ENCODE results near the gene MORN3.

GRCh38 chr12:121689430-121689829 lies 20.0 kb upstream of the MORN3 start:
- TF ChIP-seq CTCF (IDR thresholded peaks at IDR 0.05; ENCODE audit: low read depth, low read length) = no peak
- no peak for TF ChIP-seq EZH2phosphoT487 (IDR thresholded peaks at IDR 0.05; ENCODE audit: low read depth)

Measured in OCI-LY3 (cell line).